ENCODE data around the gene PTPN4. TPM values are rescaled to one million over a fixed set of nuclear protein-coding genes. Genes with fewer than 3 reads are reported as not detected.
"Not testable (repeated sequence)": the region's sequence is repeated elsewhere in the genome, so short reads cannot be mapped to it uniquely, and the experiment has no call there.

PTPN4 gene
- total RNA-seq, 2 donors from 2014 or later: 52.6 to 69.8 TPM

DNA sequence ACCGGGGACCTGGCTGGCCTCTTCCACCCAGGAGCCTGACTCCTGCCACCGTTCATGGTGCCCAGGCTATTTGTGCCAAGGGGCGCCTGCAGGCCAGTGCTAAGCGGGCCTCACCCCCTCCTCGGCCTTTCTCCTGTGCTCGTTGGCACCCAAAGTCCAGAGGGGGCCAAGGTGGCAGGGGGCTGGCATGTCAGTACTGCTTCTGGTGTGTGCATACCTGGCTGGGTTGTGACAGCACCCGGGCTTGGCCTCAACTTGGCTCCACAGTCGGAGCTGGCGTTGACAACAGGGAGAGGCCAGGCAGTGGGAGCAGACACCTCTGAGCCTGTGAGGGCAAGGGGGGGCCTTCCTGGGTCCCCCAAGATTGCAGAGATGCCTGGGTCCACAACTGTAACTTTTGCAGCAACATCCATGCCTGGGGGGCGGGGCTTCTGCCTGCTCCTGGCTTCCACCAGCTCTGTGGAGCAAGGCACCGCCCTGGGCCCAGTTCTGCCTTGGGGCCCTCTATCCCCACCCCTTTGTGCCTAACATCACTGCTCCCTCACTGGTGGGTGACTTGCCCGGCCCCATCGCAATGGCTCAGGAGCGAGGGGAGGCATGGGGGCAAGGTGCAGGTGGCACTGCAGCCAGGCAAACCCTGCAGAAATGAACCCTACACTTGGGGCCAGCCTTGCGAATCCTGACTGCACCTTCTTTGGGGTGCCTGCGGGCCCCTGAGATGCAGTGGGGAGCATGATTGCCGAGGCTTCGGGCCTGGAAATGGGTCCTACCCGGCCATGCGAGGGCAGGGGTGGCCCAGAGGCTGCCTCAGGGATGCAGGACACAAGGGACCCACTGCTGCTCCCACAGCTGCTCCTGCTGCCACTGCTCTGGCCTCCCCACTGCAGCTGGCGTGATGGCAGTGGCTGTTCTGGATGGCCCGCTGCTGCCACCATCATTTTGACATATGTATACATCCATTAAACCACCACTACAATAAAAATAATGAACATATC, 35.9 kb downstream of the PTPN4 start:
- no peak for DNase-seq
- Histone ChIP-seq H3K36me3 (ENCODE audit: control insufficient read depth, insufficient read depth, low read length) (peaks cover 4% of the 10 kb centered on the region), H3K27ac (ENCODE audit: low read depth, low read length) (no peak overlapping the region), H3K9ac (ENCODE audit: extremely low read depth, low read length, poor library complexity, severe bottlenecking) (no peak overlapping the region), H3K9me3 (ENCODE audit: control insufficient read depth, low read length) (peaks cover 43% of the 10 kb centered on the region), H3K4me3 (ENCODE audit: low read length) (no peak overlapping the region), H3K27me3 (ENCODE audit: control insufficient read depth, insufficient read depth, low read length, poor library complexity, severe bottlenecking) (no peaks in the 10 kb centered on the region), H3K4me1 (ENCODE audit: control insufficient read depth, insufficient read depth, low read length) (no peaks in the 10 kb centered on the region)
- H3K4me1 Mint-ChIP-seq: no peaks in the 10 kb centered on the region
- no peak overlapping the region for H3K4me3 Mint-ChIP-seq
- TF ChIP-seq, protein P1, sequence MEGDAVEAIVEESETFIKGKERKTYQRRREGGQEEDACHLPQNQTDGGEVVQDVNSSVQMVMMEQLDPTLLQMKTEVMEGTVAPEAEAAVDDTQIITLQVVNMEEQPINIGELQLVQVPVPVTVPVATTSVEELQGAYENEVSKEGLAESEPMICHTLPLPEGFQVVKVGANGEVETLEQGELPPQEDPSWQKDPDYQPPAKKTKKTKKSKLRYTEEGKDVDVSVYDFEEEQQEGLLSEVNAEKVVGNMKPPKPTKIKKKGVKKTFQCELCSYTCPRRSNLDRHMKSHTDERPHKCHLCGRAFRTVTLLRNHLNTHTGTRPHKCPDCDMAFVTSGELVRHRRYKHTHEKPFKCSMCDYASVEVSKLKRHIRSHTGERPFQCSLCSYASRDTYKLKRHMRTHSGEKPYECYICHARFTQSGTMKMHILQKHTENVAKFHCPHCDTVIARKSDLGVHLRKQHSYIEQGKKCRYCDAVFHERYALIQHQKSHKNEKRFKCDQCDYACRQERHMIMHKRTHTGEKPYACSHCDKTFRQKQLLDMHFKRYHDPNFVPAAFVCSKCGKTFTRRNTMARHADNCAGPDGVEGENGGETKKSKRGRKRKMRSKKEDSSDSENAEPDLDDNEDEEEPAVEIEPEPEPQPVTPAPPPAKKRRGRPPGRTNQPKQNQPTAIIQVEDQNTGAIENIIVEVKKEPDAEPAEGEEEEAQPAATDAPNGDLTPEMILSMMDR (conservative IDR thresholded peaks at IDR 0.05): no peak
- H3K36me3 Mint-ChIP-seq (ENCODE audit: low read depth): peaks cover 33% of the 10 kb centered on the region
- H3K9me3 Mint-ChIP-seq: peaks cover 28% of the 10 kb centered on the region
- 96 to 100% methylated on average over 3 to 22 of the region's 22 CpGs for WGBS, 2 experiments (ENCODE audit: insufficient coverage in 1 of 2, insufficient read length in 1 of 2)
- no peaks in the 10 kb centered on the region for H3K27me3 Mint-ChIP-seq (ENCODE audit: insufficient read depth)
- H3K27ac Mint-ChIP-seq: no peak overlapping the region

- no peak for DNase-seq
- H3K4me3 Mint-ChIP-seq: no peak overlapping the region
- no peaks in the 10 kb centered on the region for H3K27me3 Mint-ChIP-seq (ENCODE audit: insufficient read depth)
- no peak overlapping the region for H3K4me3 ChIP-seq (ENCODE audit: low read length)
- H3K9me3 Mint-ChIP-seq: peaks cover 16% of the 10 kb centered on the region
- 95 to 100% methylated on average over 1 of the region's 1 CpG for WGBS, 2 experiments (ENCODE audit: insufficient coverage in 1 of 2, insufficient read length in 1 of 2)
- H3K27ac ChIP-seq (ENCODE audit: low read depth, low read length): no peak overlapping the region
- no peaks in the 10 kb centered on the region for H3K4me1 ChIP-seq (ENCODE audit: control insufficient read depth, insufficient read depth, low read length)
- no peaks in the 10 kb centered on the region for H3K27me3 ChIP-seq (ENCODE audit: control insufficient read depth, insufficient read depth, low read length, poor library complexity, severe bottlenecking)
- H3K36me3 Mint-ChIP-seq (ENCODE audit: low read depth): peaks cover 12% of the 10 kb centered on the region
- peak overlapping the region; percentile 66 for H3K27ac Mint-ChIP-seq
- H3K36me3 ChIP-seq (ENCODE audit: control insufficient read depth, insufficient read depth, low read length): no peaks in the 10 kb centered on the region
- H3K9ac ChIP-seq (ENCODE audit: extremely low read depth, low read length, poor library complexity, severe bottlenecking): no peak overlapping the region
- H3K9me3 ChIP-seq (ENCODE audit: control insufficient read depth, low read length): peaks cover 6% of the 10 kb centered on the region
- H3K4me1 Mint-ChIP-seq: peaks cover 3% of the 10 kb centered on the region
- TF ChIP-seq, protein P1 (conservative IDR thresholded peaks at IDR 0.05): no peak
These were observed 40.7 kb downstream of the PTPN4 start for GRCh38 chr2:119800376-119800902.

DNA sequence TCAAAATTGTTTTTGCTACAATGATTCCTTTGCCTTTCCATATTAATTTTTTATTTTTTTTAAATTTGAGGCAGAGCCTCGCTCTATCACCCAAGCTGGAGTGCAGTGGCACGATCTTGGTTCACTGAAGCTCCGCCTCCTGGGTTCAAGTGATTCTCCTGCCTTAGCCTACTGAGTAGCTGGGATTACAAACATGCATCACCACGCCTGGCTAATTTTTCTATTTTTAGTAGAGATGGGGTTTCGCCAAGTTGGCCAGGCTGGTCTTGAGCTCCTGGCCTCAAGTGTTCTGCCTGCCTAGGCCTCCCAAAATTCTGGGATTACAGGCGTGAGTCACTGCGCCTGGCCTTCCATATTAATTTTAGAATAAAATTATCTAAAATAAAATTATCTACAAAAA, 41.3 kb downstream of the PTPN4 start:
- Histone ChIP-seq H3K36me3 (ENCODE audit: control insufficient read depth, insufficient read depth, low read length) (no peaks in the 10 kb centered on the region), H3K4me3 (ENCODE audit: low read length) (no peak overlapping the region), H3K4me1 (ENCODE audit: control insufficient read depth, insufficient read depth, low read length) (no peaks in the 10 kb centered on the region), H3K9me3 (ENCODE audit: control insufficient read depth, low read length) (peaks cover 6% of the 10 kb centered on the region), H3K9ac (ENCODE audit: extremely low read depth, low read length, poor library complexity, severe bottlenecking) (no peak overlapping the region), H3K27ac (ENCODE audit: low read depth, low read length) (no peak overlapping the region), H3K27me3 (ENCODE audit: control insufficient read depth, insufficient read depth, low read length, poor library complexity, severe bottlenecking) (no peaks in the 10 kb centered on the region)
- TF ChIP-seq, protein P1 (conservative IDR thresholded peaks at IDR 0.05): no peak
- H3K4me1 Mint-ChIP-seq: peaks cover 3% of the 10 kb centered on the region
- DNase-seq: no peak
- no peak overlapping the region for H3K27ac Mint-ChIP-seq
- peaks cover 18% of the 10 kb centered on the region for H3K36me3 Mint-ChIP-seq (ENCODE audit: low read depth)
- H3K4me3 Mint-ChIP-seq: no peak overlapping the region
- peaks cover 22% of the 10 kb centered on the region for H3K9me3 Mint-ChIP-seq
- no peaks in the 10 kb centered on the region for H3K27me3 Mint-ChIP-seq (ENCODE audit: insufficient read depth)
- WGBS, 2 experiments (ENCODE audit: insufficient coverage in 1 of 2, insufficient read length in 1 of 2): 74 to 90% methylated on average over 4 to 7 of the region's 7 CpGs

- Mint-ChIP-seq H3K9me3 (peaks cover 24% of the 10 kb centered on the region), H3K36me3 (ENCODE audit: low read depth) (peaks cover 23% of the 10 kb centered on the region)
- H3K4me1 Mint-ChIP-seq; H3K4me1 ChIP-seq (ENCODE audit: control insufficient read depth, insufficient read depth, low read length); H3K4me3 Mint-ChIP-seq; H3K36me3 ChIP-seq (ENCODE audit: control insufficient read depth, insufficient read depth, low read length); H3K27me3 ChIP-seq (ENCODE audit: control insufficient read depth, insufficient read depth, low read length, poor library complexity, severe bottlenecking); H3K27ac ChIP-seq (ENCODE audit: low read depth, low read length); H3K27ac Mint-ChIP-seq; H3K9ac ChIP-seq (ENCODE audit: extremely low read depth, low read length, poor library complexity, severe bottlenecking); H3K4me3 ChIP-seq (ENCODE audit: low read length); H3K27me3 Mint-ChIP-seq (ENCODE audit: insufficient read depth); H3K9me3 ChIP-seq (ENCODE audit: control insufficient read depth, low read length); DNase-seq: not testable (repeated sequence)
- WGBS, 2 experiments (ENCODE audit: insufficient coverage in 1 of 2, insufficient read length in 1 of 2): 73 to 81% methylated on average over 8 to 10 of the region's 10 CpGs
These were observed 42.3 kb downstream of the PTPN4 start for GRCh38 chr2:119801989-119802388.

All from endodermal cell (in vitro differentiated cells).